Neural cell (in vitro differentiated cells): Measurements from ENCODE around the gene ARL17B. TPM values are rescaled to one million over a fixed set of nuclear protein-coding genes. Genes with fewer than 3 reads are reported as not detected.

ENCODE experiments used
- H2AFZ ChIP-seq: fragments of 200-600, 300-800 bp; sonication (generic), shearing (Covaris generic); 2 replicates; pipeline ENCODE4 v1.6.0; 2014; ENCODE audit warnings: low read depth, mild to moderate bottlenecking, antibody characterized with exemption, low read length, moderate library complexity
- H3F3A ChIP-seq: fragments of 200-600 bp; shearing (Covaris generic); 2 replicates; pipeline ENCODE4 v1.6.1; 2016; ENCODE audit warnings: mild to moderate bottlenecking, moderate library complexity, mixed read lengths, antibody characterized with exemption, low read length; ENCODE audit not compliant: insufficient read depth, poor library complexity, severe bottlenecking
- H3K27ac ChIP-seq: fragments of 200-600, 300-800 bp; sonication (generic), shearing (Covaris generic); 2 replicates; pipeline ENCODE4 v1.5.1; 2014; ENCODE audit warnings: mild to moderate bottlenecking, low read length, moderate library complexity
- H3K27me3 ChIP-seq: fragments of 300-800, 200-600 bp; sonication (generic), shearing (Covaris generic); 2 replicates; pipeline ENCODE4 v1.6.0; 2014; ENCODE audit warnings: mild to moderate bottlenecking, low read depth, low read length, moderate library complexity; ENCODE audit not compliant: insufficient read depth
- H3K36me3 ChIP-seq: fragments of 300-800, 200-600 bp; sonication (generic), shearing (Covaris generic); 2 replicates; pipeline ENCODE4 v1.5.1; 2014; ENCODE audit warnings: mild to moderate bottlenecking, antibody characterized with exemption, low read length, moderate library complexity; ENCODE audit not compliant: insufficient read depth
- H3K4me2 ChIP-seq: fragments of 300-800, 200-600 bp; sonication (generic), shearing (Covaris generic); 2 replicates; pipeline ENCODE4 v1.6.0; 2014; ENCODE audit warnings: mild to moderate bottlenecking, low read length
- H3K4me3 ChIP-seq: fragments of 300-800, 200-600 bp; sonication (generic), shearing (Covaris generic); 2 replicates; pipeline ENCODE4 v1.5.1; 2014; ENCODE audit warnings: mild to moderate bottlenecking, low read length, moderate library complexity
- H3K79me2 ChIP-seq: fragments of 200-600 bp; shearing (Covaris generic); replicated peaks from 2 replicates; pipeline ENCODE4 v1.6.0; 2014; ENCODE audit warnings: mild to moderate bottlenecking, low read length, moderate library complexity; ENCODE audit not compliant: insufficient read depth
- H3K9ac ChIP-seq: fragments of 300-800, 200-600 bp; sonication (generic), shearing (Covaris generic); 2 replicates; pipeline ENCODE4 v1.6.1; 2016; ENCODE audit warnings: mild to moderate bottlenecking, low read length, mixed read lengths
- H3K9me2 ChIP-seq: fragments of 200-600 bp; shearing (Covaris generic); 2 replicates; pipeline ENCODE4 v1.6.1; 2016; ENCODE audit warnings: mild to moderate bottlenecking, low read length, mixed read lengths; ENCODE audit not compliant: insufficient read depth
- H3K9me3 ChIP-seq: fragments of 200-600, 300-800 bp; sonication (generic), shearing (Covaris generic); 2 replicates; pipeline ENCODE4 v1.6.1; 2016; ENCODE audit warnings: mild to moderate bottlenecking, mixed run types, low read length, moderate library complexity, mixed read lengths
- H4K20me1 ChIP-seq: fragments of 200-600 bp; shearing (Covaris generic); 2 replicates; pipeline ENCODE4 v1.6.1; 2016; ENCODE audit warnings: mild to moderate bottlenecking, mixed run types; ENCODE audit not compliant: insufficient read depth
- CTCF ChIP-seq: fragments of 450-650 bp; IDR thresholded peaks from 2 replicates; pipeline ENCODE4 v1.5.1; 2014; ENCODE audit warnings: antibody characterized with exemption, mild to moderate bottlenecking, moderate library complexity; ENCODE audit not compliant: poor library complexity, severe bottlenecking
- EP300 ChIP-seq: fragments of 450-650 bp; conservative IDR thresholded peaks from 2 replicates; pipeline ENCODE4 v1.6.1; 2014; ENCODE audit warnings: antibody characterized with exemption, mild to moderate bottlenecking, moderate library complexity; ENCODE audit not compliant: poor library complexity, severe bottlenecking
- EZH2 ChIP-seq: fragments of 200-600, 300-800 bp; shearing (Covaris generic), sonication (generic); IDR thresholded peaks from 2 replicates; pipeline ENCODE4 v1.6.1; 2014; ENCODE audit warnings: antibody characterized with exemption, low read length, borderline replicate concordance, mild to moderate bottlenecking; ENCODE audit not compliant: insufficient read depth, poor library complexity, severe bottlenecking
- MXI1 ChIP-seq: fragments of 450-650 bp; conservative IDR thresholded peaks from 2 replicates; pipeline ENCODE4 v1.6.1; 2014; ENCODE audit warnings: antibody characterized with exemption, mild to moderate bottlenecking; ENCODE audit not compliant: poor library complexity, severe bottlenecking
- POLR2AphosphoS5 ChIP-seq: IDR thresholded peaks from 2 replicates; pipeline ENCODE4 v1.6.1; 2012
- RAD21 ChIP-seq: fragments of 450-650 bp; conservative IDR thresholded peaks from 2 replicates; pipeline ENCODE4 v1.6.1; 2014; ENCODE audit warnings: antibody characterized with exemption, mild to moderate bottlenecking, moderate library complexity
- REST ChIP-seq: IDR thresholded peaks from 2 replicates; pipeline ENCODE4 v1.6.1; 2012; ENCODE audit warnings: borderline replicate concordance
- SMC3 ChIP-seq: fragments of 450-650 bp; conservative IDR thresholded peaks from 2 replicates; pipeline ENCODE4 v1.6.1; 2014; ENCODE audit warnings: antibody characterized with exemption, mild to moderate bottlenecking, moderate library complexity; ENCODE audit not compliant: poor library complexity
- TAF1 ChIP-seq: IDR thresholded peaks from 2 replicates; pipeline ENCODE4 v1.6.1; 2012; ENCODE audit warnings: low read depth
- polyA plus RNA-seq: library from polyadenylated mRNA; depleted of rRNA; stranded (reverse); fragments of >200 nt; gene quantifications from 2 replicates; pipeline ENCODE4 v1.2.3, GENCODE V29; 2014

ARL17B gene
- polyA plus RNA-seq, 1 donor from 2014 or later: 24.2 TPM

- Histone ChIP-seq H3F3A (no peaks in the 10 kb centered on the region), H3K9me2 (no peaks in the 10 kb centered on the region), H2AFZ (no peak overlapping the region), H3K27me3 (peaks cover 3% of the 10 kb centered on the region), H3K9me3 (no peaks in the 10 kb centered on the region), H4K20me1 (no peaks in the 10 kb centered on the region), H3K4me2 (no peak overlapping the region), H3K27ac (no peak overlapping the region), H3K9ac (no peak overlapping the region), H3K79me2 (no peaks in the 10 kb centered on the region), H3K36me3 (no peaks in the 10 kb centered on the region), H3K4me3 (no peak overlapping the region)
- TF ChIP-seq EP300 (no peak), TAF1 (no peak), EZH2 (no peak), SMC3 (no peak), RAD21 (no peak), CTCF (no peak), REST (no peak), POLR2AphosphoS5 (no peak), MXI1 (no peak)
Observed at GRCh38 chr17:46274238-46274637, 87.3 kb downstream of the ARL17B start.

GRCh38 chr17:46273541-46274236, 87.9 kb downstream of the ARL17B start:
- no peak overlapping the region for H3K27ac ChIP-seq
- H3K36me3 ChIP-seq: no peaks in the 10 kb centered on the region
- no peak overlapping the region for H2AFZ ChIP-seq
- H3K9me3 ChIP-seq: no peaks in the 10 kb centered on the region
- H3K27me3 ChIP-seq: peaks cover 4% of the 10 kb centered on the region
- H3K9me2 ChIP-seq: no peaks in the 10 kb centered on the region
- H3K9ac ChIP-seq: no peak overlapping the region
- no peaks in the 10 kb centered on the region for H4K20me1 ChIP-seq
- no peak overlapping the region for H3K4me3 ChIP-seq
- no peaks in the 10 kb centered on the region for H3K79me2 ChIP-seq
- TF ChIP-seq CTCF (no peak), EP300 (no peak), REST (no peak), RAD21 (no peak), SMC3 (no peak), EZH2 (no peak), MXI1 (no peak), POLR2AphosphoS5 (no peak), TAF1 (no peak)
- no peaks in the 10 kb centered on the region for H3F3A ChIP-seq
- H3K4me2 ChIP-seq: no peak overlapping the region
